Heart left ventricle (tissue), 16 donors: Measurements from ENCODE around the gene STAB1. TPM values are rescaled to one million over a fixed set of nuclear protein-coding genes. Genes with fewer than 3 reads are reported as not detected.
A peak's percentile ranks its signal among the peaks of the same experiment; 100 is the strongest.

Experiments
- ATAC-seq, 4 donors: fragments of 200-7000 bp; cut with Tn5 transposase; one replicate each; pipeline ENCODE4 v1.9.1; 2020 to 2022; ENCODE audit warnings: moderate library complexity in 4 of 4, mild to moderate bottlenecking in 3 of 4, moderate number of reproducible peaks in 1 of 4
- DNase-seq, 5 donors: peaks; one replicate each; pipeline ENCODE4 v3.0.0-alpha.2; 2020
- H3K27ac ChIP-seq, 12 donors: fragments of 200-600 bp; sonication (generic) in 4 of 12; one replicate each; pipeline versions ENCODE4 v1.5.0 to v1.8.0; 2016 to 2022; ENCODE audit warnings: mild to moderate bottlenecking in 2 of 12
- H3K27me3 ChIP-seq, 9 donors: fragments of 200-600 bp; sonication (generic) in 2 of 9; one replicate each; pipeline versions ENCODE4 v1.5.1 to v1.8.0; 2016 to 2022; ENCODE audit warnings: mild to moderate bottlenecking in 3 of 9
- H3K36me3 ChIP-seq, 9 donors: fragments of 200-600 bp; sonication (generic) in 2 of 9; one replicate each; pipeline versions ENCODE4 v1.5.0 to v1.8.0; 2018 to 2022; ENCODE audit warnings: mild to moderate bottlenecking in 2 of 9
- H3K4me1 ChIP-seq, 12 donors: fragments of 200-600 bp; sonication (generic) in 4 of 12; one replicate each; pipeline versions ENCODE4 v1.5.0 to v1.8.0; 2016 to 2022; ENCODE audit warnings: mild to moderate bottlenecking in 3 of 12
- H3K4me3 ChIP-seq, 12 donors: fragments of 200-600 bp; sonication (generic) in 4 of 12; one replicate each; pipeline versions ENCODE4 v1.5.0 to v1.8.0; 2017 to 2022; ENCODE audit warnings: mild to moderate bottlenecking in 9 of 12, moderate library complexity in 4 of 12
- H3K9me3 ChIP-seq, 12 donors: fragments of 200-600 bp; sonication (generic) in 4 of 12; one replicate each; pipeline versions ENCODE4 v1.5.0 to v1.8.0; 2016 to 2022; ENCODE audit warnings: mild to moderate bottlenecking in 1 of 12
- CTCF ChIP-seq, 12 donors: fragments of 200-600 bp; sonication (generic) in 4 of 12; IDR thresholded peaks; one replicate each; pipeline versions ENCODE4 v1.5.0 to v1.8.0; 2018 to 2022; ENCODE audit warnings: antibody characterized with exemption in 12 of 12, mild to moderate bottlenecking in 5 of 12
- POLR2A ChIP-seq, 2 donors: fragments of 450-650 bp; IDR thresholded peaks; one replicate each; pipeline ENCODE4 v1.6.1; 2017; ENCODE audit warnings: antibody characterized with exemption in 2 of 2, mild to moderate bottlenecking in 2 of 2, moderate library complexity in 2 of 2
- WGBS, 4 donors: extraction: QIAGEN DNeasy Blood & Tissue Kit in 2 of 4; methylation state at CpG; one replicate each; pipeline versions ENCODE4 v1.1.5 to v1.1.7; 2013 to 2018; 5-methylcytosine and 5-hydroxymethylcytosine counted together
- intact Hi-C, 10 donors: fragments of 100-400 bp; cut with DNase I; formaldehyde crosslinking; loops; one replicate each; pipeline versions ENCODE4 v1.11.1 to v1.14.2; 2022
- polyA plus RNA-seq, 2 donors: library from polyadenylated mRNA; stranded (reverse); fragments of 200-250 nt; gene quantifications; one replicate each; pipeline ENCODE4 v1.2.3, GENCODE V29; 2013
- total RNA-seq, 9 donors: library from RNA; depleted of rRNA in 2 of 9; stranded (reverse); fragments of >200 nt in 2 of 9; fragmentation: NEBNext Ultra II Directional in 3 of 9; extraction: Animal tissue kit (Norgen Biotek cat#: 25700) in 3 of 9; gene quantifications; one replicate each; pipeline versions ENCODE4 v1.1.0 to v1.2.4, GENCODE V29; 2016 to 2023
- donor health status: ischemic (EF 13 %, LVEDD 7.1; RV severe dilation, severe dysfunction).
- donor health status: healthy with polysubstance abuse.
- donor health status: DM: no; HTN: yes; CAD: no.
- donor health status: DM: no; HTN: no; CAD: no.
- donor health status: ischemic (EF 25% LVEDD 6.9; RV normal size, moderate dysfunction).
- donor health status: ischemic (EF 25% LVEDD 5.7; RV mildly dilated, moderate dysfunction).
- donor health status: healthy.
- donor health status: DM: yes; HTN: yes; CAD: no.
- donor health status: ischemic (EF 35%, LVEDD 5.7; RV mildly dilated, moderate dysfunction).
- donor health status: nonischemic (EF 11% LVEDD 7.7; RV severe dilation, severe dysfunction).
- donor health status: DM: yes; HTN: yes; CAD: no.
- donor health status: PGD.
- donor health status: ischemic (EF 29% LVEDD 5.4; RV normal size, mild dysfunction).
- donor health status: nonischemic (EF 23%, LVEDD 6.1; RV moderate dilation, normal function).

STAB1 gene
- total and polyA plus RNA-seq, 11 donors, result 34.1 to 351 (median 50.6) TPM

- WGBS, 4 donors, result 38 to 66% (median 58%) methylated on average over 10 to 13 of the region's 13 CpGs
- peak; percentile 16 to 43 (median 22) for ATAC-seq
- Histone ChIP-seq H3K27me3 (no peaks in the 10 kb centered on the region), H3K27ac (peak overlapping the region in 11 of 12 donors; percentile 30 to 77 (median 66)), H3K9me3 (no peaks in the 10 kb centered on the region), H3K4me1 (peaks cover 5 to 37% (median 24%) of the 10 kb centered on the region in 12 donors), H3K4me3 (no peak overlapping the region), H3K36me3 (peaks cover 2 to 91% (median 76%) of the 10 kb centered on the region in 9 donors)
- peak in 2 of 5 donors; percentile 19 to 47 for DNase-seq
- intact Hi-C loops, result loop anchor here in 4 of 10 donors (5.0 kb wide), 4 partner anchors 44 to 204 kb away; partner anchors contain the start of genes GNL3 (in 1 of the 4), NT5DC2 (in 1 of the 4), PBRM1 (in 1 of the 4) and UQCC5 (in 1 of the 4)
- TF ChIP-seq CTCF (IDR thresholded peaks at IDR 0.05) (no peak), POLR2A (IDR thresholded peaks at IDR 0.05) (no peak)
These were observed 11.4 kb upstream of the STAB1 start for GRCh38 chr3:52483577-52484381.

GRCh38 chr3:52484680-52485461, 10.3 kb upstream of the STAB1 start:
- DNase-seq, result peak in 1 of 5 donors; percentile 35
- peaks cover 2 to 91% (median 76%) of the 10 kb centered on the region in 9 donors for H3K36me3 ChIP-seq
- no peak for TF ChIP-seq POLR2A (IDR thresholded peaks at IDR 0.05)
- TF ChIP-seq CTCF (IDR thresholded peaks at IDR 0.05), result no peak
- 70 to 78% (median 76%) methylated on average over 7 to 10 of the region's 10 CpGs for WGBS, 4 donors
- H3K4me3 ChIP-seq, result no peak overlapping the region
- intact Hi-C loops, result loop anchor here in 5 of 10 donors (5.0 kb wide), 4 partner anchors 42 to 202 kb away; partner anchors contain the start of genes GNL3 (in 1 of the 5), NT5DC2 (in 1 of the 5), PBRM1 (in 1 of the 5) and UQCC5 (in 1 of the 5)
- H3K27me3 ChIP-seq, result no peaks in the 10 kb centered on the region
- H3K27ac ChIP-seq, result peak overlapping the region; percentile 10 to 77 (median 65)
- no peaks in the 10 kb centered on the region for H3K9me3 ChIP-seq
- ATAC-seq, result peak; percentile 37 to 65 (median 41)
- H3K4me1 ChIP-seq, result peaks cover 5 to 42% (median 27%) of the 10 kb centered on the region in 12 donors

GRCh38 chr3:52487050-52487787, 7.9 kb upstream of the STAB1 start:
- no peak for DNase-seq
- 88 to 90% (median 88%) methylated on average over 29 to 31 of the region's 31 CpGs for WGBS, 4 donors
- Histone ChIP-seq H3K4me1 (peaks cover 8 to 66% (median 43%) of the 10 kb centered on the region in 12 donors), H3K4me3 (no peak overlapping the region), H3K27me3 (no peaks in the 10 kb centered on the region), H3K27ac (no peak overlapping the region), H3K9me3 (no peaks in the 10 kb centered on the region), H3K36me3 (peaks cover 0 to 91% (median 76%) of the 10 kb centered on the region in 9 donors)
- intact Hi-C loops, result loop anchor here in 1 of 10 donors (5.0 kb wide), 1 partner anchor 40 kb away; no protein-coding TSS in a partner anchor
- no peak for TF ChIP-seq POLR2A (IDR thresholded peaks at IDR 0.05)
- TF ChIP-seq CTCF (IDR thresholded peaks at IDR 0.05), result no peak
- no peak for ATAC-seq
